GM23338 (cell line): ENCODE results near the gene INHA. TPM values are rescaled to one million over a fixed set of nuclear protein-coding genes. Genes with fewer than 3 reads are reported as not detected.

Experiments used
- CTCF ChIP-seq, 2 experiments: fragments of 200-600 bp in 1 of 2; sonication (generic) in 1 of 2; conservative IDR thresholded peaks; 2 replicates each; pipeline versions ENCODE4 v1.5.1 to v1.6.1; 2016 to 2017; ENCODE audit warnings: antibody characterized with exemption in 2 of 2, low read depth in 2 of 2, mild to moderate bottlenecking in 2 of 2, moderate library complexity in 1 of 2
- ETS1 ChIP-seq: IDR thresholded peaks from 2 replicates; pipeline ENCODE4 v1.6.1; 2016; ENCODE audit warnings: antibody characterized with exemption
- EZH2 ChIP-seq: fragments of 200-600 bp; sonication (generic); IDR thresholded peaks from one replicate; pipeline ENCODE4 v1.8.0; 2017; ENCODE audit warnings: antibody characterized with exemption, mild to moderate bottlenecking, low read depth; ENCODE audit not compliant: unreplicated experiment
- JUNB ChIP-seq: IDR thresholded peaks from one replicate; pipeline ENCODE4 v1.6.1; 2016; ENCODE audit warnings: antibody characterized with exemption; ENCODE audit not compliant: unreplicated experiment
- STAT1 ChIP-seq: IDR thresholded peaks from one replicate; pipeline ENCODE4 v1.6.1; 2016; ENCODE audit warnings: antibody characterized with exemption; ENCODE audit not compliant: unreplicated experiment
- ZNF114 ChIP-seq: fragments of 250-450 bp; sonication (Bioruptor Pico); IDR thresholded peaks from 2 replicates; pipeline ENCODE4 v1.5.0; 2020; ENCODE audit warnings: mild to moderate bottlenecking, moderate library complexity
- ZNF462 ChIP-seq: fragments of 250-450 bp; sonication (Bioruptor Pico); IDR thresholded peaks from 2 replicates; pipeline ENCODE4 v1.5.0; 2020; ENCODE audit warnings: mild to moderate bottlenecking, moderate library complexity
- polyA plus RNA-seq: library from polyadenylated mRNA; unstranded; fragments of >200 nt; fragmentation: Nextera tagmentation; extraction: Ambion mirVana; gene quantifications from 2 replicates; pipeline ENCODE4 v1.2.1, GENCODE V29; 2016
- total RNA-seq: library from RNA; depleted of rRNA; stranded (reverse); fragments of >200 nt; shearing (Covaris generic); gene quantifications from 2 replicates; pipeline ENCODE4 v1.2.3, GENCODE V29; 2014

INHA gene
- total and polyA plus RNA-seq, 2 experiments from 2014 or later, result 1.5 to 1.6 TPM

- no peak for TF ChIP-seq ZNF462 (CRISPR knock-in tag)
- TF ChIP-seq ZNF114 (CRISPR knock-in tag), result no peak
- no peak for TF ChIP-seq EZH2
- no peak for TF ChIP-seq CTCF (conservative IDR thresholded peaks at IDR 0.05; ENCODE audit: low read depth in 2 of 2)
- TF ChIP-seq JUNB, result no peak
- no peak for TF ChIP-seq ETS1
- TF ChIP-seq STAT1, result no peak
Observed at GRCh38 chr2:219613461-219614070, 41.5 kb downstream of the INHA start (continued).
